SIG-M5 (cell line): ENCODE data around the gene MATR3.

Source experiments
- DNase-seq: peaks from one replicate; lab custom pipeline; 2025; lab: John Stamatoyannopoulos, UW

Gene MATR3

DNA sequence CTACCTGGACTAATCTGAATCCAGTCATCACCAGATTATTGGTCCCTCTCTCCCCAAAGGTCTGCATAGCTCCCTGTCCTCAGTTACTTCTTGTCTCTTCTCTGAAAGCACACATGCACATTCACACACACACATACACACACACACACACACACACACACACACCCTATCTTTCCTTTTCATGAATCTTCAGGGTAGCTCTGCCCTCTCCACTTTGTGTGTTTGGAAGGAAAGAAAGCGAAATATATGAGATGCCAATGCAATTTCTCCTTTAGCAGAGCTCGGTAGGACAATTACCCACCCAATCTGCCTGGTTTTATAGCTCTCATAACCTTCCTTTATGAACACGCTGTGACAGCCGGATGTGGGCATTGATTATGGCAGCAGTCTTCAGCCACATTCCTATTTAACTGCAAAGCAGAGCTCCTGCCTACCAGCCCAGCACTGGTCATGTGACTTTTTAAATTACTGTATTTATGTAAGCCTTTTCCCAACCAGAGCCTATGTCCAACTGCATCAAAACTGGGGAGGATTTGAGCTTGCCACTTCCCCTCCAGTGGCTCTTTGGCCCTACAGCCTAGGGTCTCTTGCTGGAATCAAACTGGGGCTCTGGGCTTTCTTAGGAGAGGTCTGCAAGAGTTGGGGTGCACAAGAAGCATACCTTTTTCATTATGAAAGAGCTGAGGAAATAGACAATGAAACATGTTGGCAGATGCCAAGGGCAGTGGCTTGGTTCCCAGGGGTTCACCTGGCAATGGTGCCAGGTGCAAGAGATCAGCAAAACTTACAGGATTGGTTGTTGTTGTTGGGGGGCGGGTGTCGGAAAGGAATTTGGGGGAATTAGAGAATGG lies 20.8 kb upstream of the MATR3 start:
- DNase-seq, result no peak

DNA sequence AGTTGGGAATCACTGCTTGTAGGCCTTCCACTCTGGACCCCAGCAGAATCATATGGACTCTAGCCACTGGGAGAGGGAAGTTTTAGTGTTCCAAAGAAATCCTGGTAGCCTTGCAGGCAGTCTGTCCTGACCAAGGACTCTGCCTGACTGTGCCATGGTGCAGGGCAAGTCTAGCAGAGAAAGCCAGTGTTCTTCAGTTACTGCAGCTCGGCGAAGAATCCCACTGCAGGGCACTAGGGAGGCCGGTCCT lies 20.3 kb upstream of the MATR3 start:
- DNase-seq, result no peak

DNA sequence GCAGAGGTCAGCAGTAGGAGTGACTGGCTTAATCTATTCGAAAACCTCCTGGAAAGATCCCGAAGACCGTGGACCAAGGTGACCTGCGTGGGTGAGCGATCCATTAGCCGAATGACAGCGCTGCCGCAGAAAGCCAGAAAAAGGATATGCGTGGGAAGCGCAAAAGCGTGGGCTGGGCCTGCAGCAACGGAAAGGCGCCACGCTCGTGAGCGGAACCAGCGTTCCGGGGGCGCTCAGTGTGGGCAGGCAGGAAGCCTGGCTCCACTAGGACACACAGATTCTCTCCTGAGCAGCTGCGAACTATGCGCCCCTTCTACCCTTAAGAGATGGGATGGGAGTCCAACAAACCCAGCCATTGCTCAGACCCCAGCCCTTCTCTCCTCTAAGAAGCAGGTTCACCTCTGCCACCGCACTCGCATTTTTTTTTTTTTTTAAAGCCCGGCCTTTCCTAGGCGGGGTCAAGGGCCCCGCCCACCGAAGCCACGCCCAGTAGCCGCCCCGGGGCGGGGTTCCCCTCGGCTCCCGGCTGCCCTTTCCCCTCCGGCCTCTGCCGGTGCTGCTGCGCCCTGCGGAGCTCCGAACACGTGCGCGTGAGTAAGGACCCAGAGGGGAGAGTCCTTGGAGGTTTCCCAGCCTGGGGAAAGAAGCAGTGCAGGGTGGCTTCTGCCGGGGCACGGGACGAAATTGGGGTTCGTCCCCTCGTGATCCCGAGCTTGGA lies 19.8 kb upstream of the MATR3 start:
- DNase-seq, result peak; percentile 57

DNA sequence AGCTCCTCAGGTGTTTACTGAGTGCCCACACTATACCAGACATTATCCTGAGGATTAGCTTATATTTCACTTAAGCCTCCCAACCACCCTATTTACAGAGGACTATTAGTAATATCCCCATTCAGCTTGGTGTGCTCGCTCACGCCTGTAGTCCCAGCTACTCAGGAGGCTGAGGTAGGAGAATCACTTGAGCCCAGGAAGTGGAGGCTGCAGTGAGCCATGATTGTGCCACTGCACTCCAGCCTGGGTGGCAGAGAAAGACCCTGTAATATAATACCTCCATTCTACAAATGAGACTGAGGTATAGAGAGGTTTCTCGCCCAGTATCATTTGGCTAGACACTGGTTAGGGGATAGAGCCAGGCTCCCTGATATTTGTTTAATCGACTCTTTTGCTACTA lies 18.0 kb upstream of the MATR3 start:
- no peak for DNase-seq

DNA sequence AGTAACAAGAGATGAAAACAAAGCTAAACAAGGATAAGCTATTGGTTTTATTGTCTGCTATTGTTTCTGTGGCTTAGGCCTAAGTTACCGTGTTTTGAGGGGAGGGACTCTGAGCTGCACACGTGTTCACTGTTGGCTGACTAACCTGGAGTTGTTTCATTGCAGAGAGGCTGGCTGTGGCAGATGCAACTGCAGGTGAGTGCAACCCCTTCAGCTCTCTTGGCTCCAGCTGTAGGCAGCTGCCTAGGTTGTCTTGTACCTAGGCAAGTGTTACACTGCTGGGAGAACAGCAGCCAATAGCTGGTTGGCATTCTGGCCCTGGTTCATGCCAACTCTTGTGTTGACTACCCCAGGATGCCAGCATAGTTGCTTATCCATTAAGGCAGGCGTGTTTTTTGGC lies 17.6 kb upstream of the MATR3 start:
- DNase-seq, result no peak

DNA sequence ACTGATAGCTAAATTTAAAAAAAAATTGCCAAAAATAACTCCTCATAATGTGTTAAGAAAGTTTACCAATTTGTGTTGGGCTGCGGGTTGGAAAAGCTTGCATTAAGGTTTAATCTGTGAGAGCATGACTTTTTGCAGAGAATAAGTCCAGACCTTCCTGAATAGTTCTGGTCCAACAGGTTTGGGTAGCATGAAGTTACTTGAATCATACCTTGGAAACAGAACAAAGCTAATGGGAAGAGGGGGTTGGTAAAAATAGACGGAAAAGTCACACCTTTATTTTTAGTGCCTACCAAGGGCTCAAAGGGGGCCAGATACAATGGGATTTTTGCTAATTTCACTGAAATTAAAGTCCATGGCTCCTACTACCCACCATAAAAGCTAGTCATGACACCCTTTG lies 17.1 kb upstream of the MATR3 start:
- no peak for DNase-seq

DNA sequence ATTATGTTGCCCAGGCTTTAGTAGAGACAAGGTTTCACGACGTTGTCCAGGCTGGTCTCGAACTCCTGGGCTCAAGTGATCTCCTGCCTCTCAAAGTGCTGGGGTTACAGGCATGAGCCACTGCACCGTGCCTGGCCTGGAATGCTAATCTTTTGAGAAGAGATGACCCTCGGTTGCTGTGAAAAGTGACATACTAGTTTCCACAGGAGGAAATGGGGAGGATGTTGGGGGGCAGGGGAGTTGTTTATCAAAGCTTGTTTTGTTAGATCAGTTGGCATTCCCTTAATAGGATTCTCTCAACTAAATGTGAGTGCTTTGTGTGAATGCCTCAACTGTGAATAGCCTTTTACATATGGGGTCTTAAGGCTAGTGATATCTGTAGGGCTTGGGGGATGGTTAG lies 16.4 kb upstream of the MATR3 start:
- DNase-seq, result no peak

DNA sequence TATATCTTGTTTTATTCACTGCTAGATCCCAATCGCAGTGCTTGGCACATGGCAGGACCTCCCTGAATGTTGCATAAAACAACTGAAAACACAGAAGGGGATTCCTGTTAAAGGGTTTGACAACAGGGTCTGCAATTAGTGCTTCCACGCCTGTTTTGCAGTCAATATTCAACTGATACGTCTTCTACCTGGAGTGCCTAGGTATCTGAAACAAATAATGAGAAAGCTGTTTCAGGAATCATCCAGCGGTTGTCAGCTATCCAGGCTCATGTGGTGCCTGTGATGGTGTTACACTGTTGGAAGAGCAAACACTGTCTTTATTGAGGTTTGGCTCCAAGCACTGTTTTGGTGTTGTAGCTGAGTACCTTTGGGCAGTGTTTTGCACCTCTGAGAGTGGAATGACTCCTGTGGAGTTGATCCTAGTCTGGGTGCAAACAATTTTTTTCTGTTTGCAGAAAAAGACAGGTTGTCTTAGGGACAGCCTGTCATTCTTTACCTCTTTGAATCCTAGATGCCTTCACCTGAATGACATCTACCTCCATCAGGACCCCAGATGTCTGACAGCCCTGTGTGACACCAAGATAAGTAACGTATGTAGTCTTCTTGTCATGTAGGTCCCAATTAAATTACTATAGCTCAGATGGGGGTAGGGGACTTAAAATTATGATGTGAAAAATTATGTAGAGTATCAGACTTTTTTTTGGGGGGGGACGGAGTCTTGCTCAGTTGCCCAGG lies 14.8 kb upstream of the MATR3 start:
- DNase-seq, result no peak

DNA sequence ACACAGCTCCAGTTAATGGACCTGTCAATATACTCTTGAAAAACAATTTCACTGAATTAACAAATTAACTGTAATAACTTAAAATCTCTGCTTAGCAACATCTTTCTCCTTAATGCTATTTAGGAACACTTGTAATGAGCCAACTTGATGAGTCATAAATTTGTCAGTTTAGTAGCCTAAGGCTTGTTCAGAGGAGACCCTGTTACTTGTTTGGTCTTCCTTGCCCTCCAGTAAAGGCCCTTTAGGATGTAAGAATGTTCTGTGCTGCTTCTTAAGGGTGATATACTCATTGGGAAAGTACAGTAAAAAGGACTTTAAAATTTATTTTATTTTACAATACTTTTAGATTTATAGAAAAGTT lies 11.4 kb upstream of the MATR3 start:
- DNase-seq, result no peak

DNA sequence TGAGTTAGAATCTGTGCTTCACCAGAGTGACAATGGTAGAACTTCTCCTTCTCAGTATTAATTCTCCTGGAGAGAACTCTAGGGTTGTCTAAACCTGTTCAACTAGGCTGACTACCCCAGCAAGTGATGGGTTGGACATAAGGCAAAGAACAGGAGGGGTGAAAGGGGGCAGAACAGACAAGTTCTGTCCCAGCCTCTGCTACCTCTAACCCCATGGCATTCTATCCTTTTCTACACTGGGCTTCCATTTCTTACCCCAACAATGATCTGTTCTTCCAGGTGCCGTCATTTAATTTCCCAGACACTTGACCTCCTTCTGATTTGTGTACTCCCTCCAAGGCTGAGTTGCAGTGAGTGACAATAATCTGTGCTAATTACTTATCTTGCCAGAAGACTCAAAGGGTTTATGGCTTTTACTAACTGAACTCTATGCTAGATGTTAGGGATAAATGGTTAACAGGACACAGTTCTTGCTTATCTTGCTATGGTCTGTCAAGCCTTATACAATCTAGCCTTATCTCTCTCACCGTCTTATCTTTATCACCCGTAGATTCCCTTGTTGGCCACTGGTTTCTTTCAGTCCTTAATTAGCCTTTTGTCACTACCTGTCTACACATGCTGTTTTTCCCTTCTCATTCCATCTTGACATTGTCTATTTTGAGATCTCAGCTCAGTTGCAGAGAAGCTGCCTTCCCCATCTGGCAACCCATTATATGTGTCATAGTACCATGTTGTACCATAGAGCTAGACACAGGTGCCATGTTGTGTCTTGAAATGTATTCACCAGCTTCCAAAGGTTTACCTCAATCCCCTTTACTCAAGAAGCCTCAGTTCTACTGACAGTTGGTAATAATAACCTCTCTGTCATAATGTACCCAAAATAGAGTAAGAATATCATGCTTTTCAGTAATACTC lies 10.0 kb upstream of the MATR3 start:
- no peak for DNase-seq

DNA sequence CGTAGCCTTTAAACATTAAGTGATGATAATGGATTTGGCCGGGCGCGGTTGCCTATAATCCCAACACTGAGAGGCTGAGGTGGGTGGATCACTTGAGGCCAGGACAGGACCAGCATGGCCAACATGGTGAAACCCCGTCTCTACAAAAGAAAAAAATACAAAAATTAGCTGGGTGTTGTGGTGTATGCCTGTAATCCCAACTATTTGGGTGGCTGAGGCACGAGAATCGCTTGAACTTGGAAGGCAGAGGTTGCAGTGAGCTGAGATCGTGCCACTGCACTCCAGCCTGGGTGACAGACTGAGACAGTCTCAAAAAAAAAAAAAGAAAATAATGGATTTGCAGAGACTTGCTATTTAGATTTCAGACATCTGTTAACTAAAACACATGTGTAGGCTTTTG lies 9.2 kb upstream of the MATR3 start:
- no peak for DNase-seq

DNA sequence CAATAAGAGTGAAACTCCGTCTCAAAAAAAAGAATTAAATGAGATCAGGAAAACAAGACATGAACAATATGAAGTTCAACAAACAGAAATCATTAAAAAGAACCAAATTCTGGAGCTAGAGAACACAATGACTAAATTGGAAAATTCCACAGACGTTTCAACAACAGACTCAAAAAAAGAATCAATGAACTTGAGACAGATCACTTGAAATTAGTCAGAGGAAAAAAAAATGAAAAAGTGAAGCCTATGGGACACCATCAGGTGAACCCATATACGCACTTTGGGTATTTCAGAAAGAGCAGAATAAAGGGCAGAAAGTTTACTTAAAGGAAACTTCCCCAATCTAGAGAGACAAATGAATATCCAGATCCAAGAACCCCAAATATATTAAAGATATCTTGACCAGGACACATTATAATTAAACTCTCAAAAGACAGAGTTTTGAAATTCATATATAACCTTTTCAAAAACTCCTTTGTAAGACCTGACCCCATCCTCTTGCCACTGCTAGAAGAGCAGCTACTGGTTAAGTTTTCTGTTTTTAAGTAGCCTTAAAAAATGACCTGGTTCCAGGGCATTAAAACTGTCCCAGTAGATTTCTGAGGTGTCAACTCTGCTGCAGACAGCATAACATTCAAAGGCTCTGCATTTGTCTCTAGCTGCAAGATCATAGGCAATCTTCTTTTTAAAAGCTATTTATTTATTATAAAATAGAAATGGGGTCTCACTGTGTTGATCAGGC lies 7.7 kb upstream of the MATR3 start:
- DNase-seq, result no peak

DNA sequence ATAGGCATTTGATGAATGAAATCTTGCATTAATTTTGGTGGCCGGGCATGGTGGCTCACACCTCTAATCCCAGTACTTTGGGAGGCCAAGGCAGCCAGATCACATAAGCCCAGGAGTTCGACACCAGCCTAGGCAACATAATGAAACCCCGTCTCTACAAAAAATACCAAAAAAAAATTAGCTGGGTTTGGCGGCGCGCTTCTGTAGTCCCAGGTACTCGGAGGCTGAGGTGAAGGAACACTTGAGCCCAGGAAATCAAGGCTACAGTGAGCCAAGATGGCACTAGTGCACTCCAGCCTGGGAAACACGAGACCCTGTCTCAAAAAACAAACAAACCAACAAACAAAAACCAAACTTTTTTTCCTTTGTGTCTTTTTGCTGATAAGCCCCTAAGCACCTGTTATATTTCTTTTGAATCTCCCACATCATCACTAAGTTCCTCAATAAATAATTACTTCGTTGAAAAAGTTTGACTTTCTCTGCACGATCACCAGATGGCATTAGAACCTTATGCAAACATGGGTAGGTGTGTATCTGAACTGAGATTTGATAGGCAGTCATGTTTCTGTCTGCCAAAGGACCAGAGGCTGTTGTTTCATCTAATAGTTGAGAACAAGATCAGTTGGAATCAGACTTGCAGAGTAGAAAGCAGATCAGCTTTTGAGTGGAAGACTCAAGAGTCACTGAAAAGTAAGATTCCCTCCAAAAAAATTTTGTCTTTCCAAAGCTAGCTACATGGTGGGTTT lies 5.5 kb upstream of the MATR3 start:
- DNase-seq, result no peak

DNA sequence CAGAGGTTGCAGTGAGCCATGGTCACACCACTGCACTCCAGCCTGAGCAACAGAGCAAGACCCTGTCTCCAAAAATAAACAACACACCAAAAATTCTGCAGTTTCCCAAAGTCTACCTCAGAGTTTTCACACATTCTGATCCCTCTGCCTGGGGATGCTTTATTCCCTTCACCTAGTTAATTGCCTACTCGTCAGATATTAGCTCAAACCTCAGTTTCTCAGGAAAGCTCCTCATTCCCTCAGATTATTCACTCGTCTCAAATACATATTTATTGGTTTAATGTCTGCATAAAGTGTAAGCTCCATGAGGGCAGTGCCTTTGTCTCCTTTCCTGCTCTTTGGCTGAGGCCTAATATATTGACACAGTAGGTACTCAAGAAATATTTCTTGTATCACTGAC lies 2.5 kb upstream of the MATR3 start:
- DNase-seq, result no peak

DNA sequence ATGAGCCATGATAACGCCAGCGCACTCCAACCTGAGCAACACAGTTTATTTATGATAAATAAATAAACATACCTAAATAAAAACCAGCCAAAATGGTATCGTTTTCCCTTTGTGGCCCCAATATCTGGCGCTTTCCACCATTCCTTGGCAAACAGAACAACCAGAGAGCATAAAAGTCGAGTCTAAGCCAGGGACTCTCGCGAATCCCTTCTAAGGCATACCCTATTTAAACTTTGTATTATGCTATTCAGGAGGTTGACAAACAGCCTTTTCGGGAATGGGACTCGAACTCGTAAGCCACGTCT lies 386 bp upstream of the MATR3 start:
- DNase-seq, result no peak

DNA sequence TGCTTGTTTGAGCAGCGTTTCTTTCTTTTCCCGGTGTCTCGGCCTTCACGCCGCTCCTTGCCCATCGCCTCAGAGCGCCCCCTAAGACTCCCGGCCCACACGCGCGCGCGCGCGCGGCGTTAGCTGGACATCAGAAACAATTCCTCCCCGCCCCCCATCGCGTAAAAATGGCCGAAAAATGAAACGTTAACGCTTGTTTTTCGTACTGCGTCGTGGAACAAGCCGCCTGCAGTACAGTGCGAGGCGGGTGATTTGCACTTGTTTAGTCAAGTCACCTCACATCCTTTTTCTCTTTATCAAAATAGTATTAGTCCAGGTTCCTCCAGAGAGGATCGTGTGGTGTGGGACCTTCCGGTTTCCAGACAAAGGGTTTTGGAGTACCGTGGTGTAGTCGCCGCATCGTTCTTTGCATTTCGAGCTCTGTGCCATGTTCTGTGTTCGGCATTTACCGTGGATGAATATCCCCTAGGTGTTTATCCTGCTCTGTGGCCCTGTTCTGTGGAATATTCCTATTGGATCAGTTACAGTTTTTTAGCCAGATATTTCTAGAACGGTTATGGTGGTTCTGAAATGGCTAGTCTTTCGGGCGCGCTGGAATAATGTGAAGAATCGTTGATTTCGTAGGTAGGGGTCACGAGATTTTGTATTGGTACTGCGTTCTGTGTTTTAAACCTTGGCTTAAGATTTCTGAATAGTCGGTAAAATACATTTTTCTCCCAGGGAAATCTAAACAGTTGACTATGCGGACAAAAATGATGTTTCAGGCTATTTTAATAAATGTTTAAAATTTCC lies 1.0 kb downstream of the MATR3 start:
- no peak for DNase-seq

DNA sequence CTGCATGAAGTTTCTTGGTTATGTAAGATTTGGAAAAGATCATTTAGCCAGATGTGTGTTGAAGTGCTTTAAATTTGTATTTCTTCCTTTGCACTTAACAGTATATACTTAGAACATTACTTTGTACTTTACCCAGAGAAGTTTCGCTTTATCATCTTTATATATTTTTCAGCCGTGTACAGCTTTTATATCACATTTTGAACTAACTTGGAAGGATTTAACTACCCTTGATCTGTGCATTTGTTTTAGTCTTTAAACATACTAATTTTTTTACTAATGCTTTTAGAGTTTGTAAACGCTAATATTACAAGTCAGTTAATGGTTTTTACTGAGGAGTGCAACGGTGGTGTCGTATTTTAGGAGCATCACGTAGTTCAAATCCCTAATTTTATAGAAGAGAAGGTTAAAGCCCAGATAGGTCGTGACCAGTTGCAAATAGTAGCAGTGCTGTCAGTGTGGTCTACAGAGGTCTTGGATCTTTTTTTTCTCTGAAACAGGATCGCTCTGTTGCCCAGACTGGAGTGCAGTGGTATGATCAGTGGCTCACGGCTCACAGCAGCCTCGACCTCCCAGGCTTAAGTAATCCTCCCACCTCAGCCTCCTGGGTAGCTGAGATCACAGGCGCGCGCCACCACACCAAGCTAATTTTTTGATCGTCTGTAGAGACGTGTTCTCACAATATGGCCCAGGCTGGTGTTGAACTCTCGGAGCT lies 2.0 kb downstream of the MATR3 start:
- no peak for DNase-seq

DNA sequence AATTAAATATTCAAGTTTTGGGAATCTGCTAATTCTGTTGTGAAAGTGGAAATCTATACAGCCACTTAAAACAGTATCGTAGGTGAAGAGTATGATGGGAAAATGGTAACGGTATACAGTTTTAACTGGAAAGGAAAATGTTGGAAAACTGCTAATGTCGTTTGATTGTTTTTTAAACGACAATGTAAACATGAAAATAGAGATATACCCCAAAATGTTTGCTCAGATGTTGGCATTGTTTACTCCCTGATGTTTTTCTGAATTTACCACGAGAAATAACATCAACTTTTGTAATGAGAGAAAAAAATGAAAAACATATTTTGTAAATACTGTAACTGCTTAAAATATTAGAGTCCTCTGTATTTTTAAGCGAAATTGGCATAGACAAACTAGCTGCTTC lies 2.7 kb downstream of the MATR3 start:
- no peak for DNase-seq

DNA sequence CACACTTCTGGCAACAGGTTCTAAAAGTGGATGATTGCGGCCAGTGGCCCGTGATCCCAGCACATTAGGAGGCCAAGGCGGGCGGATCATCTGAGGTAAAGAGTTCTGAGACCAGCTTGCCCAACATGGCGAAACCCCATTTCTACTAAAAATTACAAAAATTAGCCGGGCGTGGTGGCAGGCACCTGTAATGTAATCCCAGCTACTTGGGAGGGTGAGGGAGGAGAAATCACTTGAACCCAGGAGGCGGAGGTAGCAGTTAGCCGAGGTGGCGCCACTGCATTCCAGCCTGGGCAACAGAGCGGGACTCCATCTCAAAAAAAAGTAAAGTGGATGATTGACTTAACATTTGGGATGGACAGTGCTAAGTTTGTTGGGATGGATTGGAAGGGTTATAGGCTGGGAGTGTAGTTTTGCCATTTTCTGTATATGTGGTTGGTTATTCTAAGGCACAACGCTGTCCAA lies 3.4 kb downstream of the MATR3 start:
- DNase-seq, result no peak
